GM21717 (cell line): ENCODE data around the gene TMEM170A.
"Not testable (repeated sequence)": the region's sequence is repeated elsewhere in the genome, so short reads cannot be mapped to it uniquely, and the experiment has no call there.

ENCODE experiments used
- ATAC-seq: cut with Tn5 transposase; IDR thresholded peaks from one replicate; pipeline ENCODE4 v1.9.1; 2021; ENCODE audit warnings: mild to moderate bottlenecking, moderate library complexity; ENCODE audit not compliant: unreplicated experiment

The TMEM170A gene

DNA sequence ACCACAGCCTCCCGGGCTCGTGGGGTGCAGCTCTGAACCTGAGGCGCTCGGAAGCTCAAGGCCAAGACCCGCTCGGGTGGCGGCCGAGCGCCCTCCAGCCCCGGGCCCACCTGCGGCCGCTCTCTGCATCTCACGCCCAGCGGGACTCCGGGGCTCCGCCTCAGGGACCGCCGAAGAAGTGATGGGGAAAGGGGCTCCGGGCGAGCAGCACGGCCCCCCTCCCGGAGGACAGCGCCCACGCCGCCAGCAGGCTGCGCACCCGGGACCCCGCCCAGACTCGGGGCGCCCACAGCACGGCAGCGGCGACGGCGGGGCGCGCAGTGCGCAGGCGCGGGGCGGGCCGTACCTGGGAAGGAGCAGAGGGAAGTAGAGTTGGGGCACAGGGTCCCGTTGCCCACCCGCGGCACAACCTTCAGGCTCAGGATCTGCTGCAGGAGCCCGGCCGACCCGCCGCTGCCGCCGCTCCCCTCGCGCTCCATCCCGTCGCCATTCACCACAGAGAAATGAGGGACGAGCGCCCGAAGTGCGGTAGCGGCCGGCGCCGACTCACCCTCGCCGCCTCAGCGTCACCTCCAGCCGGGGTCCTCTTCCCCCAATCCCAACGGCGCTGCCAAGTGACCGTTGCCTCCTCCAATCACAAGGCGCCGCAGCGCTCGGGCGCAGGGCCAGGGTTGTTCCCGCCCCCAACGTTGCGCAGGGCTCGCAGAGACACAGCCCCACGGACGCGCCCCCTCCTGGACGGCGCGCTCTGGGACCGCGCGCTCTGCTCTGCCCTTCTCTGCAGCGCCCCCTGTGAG lies at the start of gene TMEM170A:
Gene TMEM170A (minus strand): TSS at position 568 of the 797 bp plus-strand sequence. CDS start 89 bp downstream, at position 479.
- ATAC-seq: peak; percentile 89

DNA sequence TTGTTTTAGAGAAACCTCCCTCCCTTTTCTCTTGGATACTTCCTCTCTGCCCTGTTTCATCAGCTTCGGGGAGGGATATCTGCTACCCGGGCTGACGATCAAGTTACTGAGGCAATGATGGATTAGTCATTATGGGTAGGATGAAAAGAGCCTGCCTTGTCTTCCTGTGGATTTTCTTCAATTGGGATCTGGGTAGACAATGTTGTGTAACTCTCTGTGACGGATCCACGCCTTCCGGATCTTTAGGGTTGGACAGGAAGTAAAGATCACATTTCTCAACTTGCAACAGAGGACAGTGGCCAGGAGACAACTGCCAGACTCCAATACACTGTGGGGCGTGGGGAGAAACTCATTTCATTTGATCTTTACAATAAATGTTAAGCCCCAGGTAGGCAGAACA lies 42.1 kb upstream of the TMEM170A start:
- no peak for ATAC-seq

GRCh38 chr16:75506107-75506506 lies 41.6 kb upstream of the TMEM170A start:
- ATAC-seq: no peak

GRCh38 chr16:75503801-75504200 lies 39.3 kb upstream of the TMEM170A start:
- no peak for ATAC-seq

DNA sequence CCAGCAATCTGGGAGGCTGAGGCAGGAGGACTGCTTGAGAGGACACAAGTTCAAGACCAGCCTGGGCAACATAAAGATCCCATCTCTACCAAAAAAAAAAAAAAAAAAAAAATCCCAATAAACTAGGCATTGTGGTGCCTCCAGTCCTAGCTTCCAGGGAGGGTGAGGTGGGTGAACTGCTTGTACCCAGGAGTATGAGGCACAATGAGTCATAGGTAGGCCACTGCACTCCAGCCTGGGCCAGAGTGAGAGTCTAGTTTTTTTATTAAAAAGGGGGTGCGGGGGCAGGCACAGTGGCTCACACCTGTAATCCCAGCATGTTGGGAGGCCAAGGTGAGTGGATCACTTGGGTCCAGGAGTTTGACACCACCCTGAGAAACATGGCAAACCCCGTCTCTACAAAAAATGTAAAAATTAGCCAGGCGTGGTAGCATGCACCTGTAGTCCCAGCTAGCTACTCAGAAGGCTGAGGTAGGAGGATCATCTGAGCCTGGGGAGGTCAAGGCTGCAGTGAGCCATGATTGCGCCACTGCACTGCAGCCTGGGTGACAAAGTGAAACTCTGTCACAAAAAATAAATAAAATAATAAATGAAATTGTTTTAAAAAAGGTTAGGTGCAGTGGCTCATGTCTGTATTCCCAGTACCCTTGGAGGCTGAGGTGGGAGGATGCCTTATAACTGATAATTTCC lies 38.6 kb upstream of the TMEM170A start:
- no peak for ATAC-seq

GRCh38 chr16:75501820-75502219 lies 37.3 kb upstream of the TMEM170A start:
- ATAC-seq: not testable (repeated sequence)

- ATAC-seq: no peak
Measured at GRCh38 chr16:75501359-75501758, 36.9 kb upstream of the TMEM170A start.

DNA sequence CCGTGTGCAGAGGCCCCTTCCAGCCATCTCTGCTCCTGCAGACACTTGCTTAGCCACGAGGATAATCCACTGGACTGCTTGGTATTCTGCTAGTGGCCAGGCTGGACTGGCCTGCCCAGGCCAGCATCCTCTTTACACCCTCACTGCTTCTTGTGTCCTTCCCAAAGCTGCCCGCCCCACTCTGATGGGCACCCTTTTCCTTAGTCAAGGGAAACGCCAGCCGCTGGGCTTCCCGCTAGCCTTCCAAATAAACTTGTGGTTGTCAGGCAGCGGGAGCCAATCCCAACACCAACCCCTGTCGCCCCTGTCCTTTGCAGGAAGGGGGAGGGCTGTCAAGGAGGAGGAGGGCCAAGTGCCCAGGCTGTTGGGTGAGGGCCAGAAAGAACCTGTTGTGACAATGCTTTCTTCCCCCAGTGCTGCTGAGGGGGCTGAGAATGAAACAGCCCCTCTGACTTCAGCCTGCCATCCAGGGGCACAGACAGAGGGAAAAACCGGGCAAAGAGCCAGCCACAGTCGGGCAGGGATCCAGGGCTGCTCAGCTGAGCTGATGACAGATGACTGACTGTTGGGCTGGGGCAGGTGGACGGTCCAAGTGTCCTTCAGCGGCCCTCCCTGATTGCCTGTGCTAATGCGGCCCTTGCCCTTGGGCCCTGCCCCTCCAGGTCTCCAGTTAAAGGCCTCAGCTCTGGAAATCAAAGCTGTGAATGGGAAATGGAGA lies 34.3 kb upstream of the TMEM170A start:
- not testable (repeated sequence) for ATAC-seq

- no peak for ATAC-seq
Measured at GRCh38 chr16:75497558-75497957, 33.1 kb upstream of the TMEM170A start.

GRCh38 chr16:75495076-75495674 lies 30.7 kb upstream of the TMEM170A start, which contains the start of gene CHST6:
Gene CHST6, minus strand, starts transcription at chr16:75495441. Its CDS starts 15,613 bp downstream, at chr16:75479828.
- peak; percentile 45 for ATAC-seq

- no peak for ATAC-seq
Measured at GRCh38 chr16:75494661-75495075, 30.2 kb upstream of the TMEM170A start.

GRCh38 chr16:75494184-75494583 lies 29.7 kb upstream of the TMEM170A start:
- ATAC-seq: no peak

DNA sequence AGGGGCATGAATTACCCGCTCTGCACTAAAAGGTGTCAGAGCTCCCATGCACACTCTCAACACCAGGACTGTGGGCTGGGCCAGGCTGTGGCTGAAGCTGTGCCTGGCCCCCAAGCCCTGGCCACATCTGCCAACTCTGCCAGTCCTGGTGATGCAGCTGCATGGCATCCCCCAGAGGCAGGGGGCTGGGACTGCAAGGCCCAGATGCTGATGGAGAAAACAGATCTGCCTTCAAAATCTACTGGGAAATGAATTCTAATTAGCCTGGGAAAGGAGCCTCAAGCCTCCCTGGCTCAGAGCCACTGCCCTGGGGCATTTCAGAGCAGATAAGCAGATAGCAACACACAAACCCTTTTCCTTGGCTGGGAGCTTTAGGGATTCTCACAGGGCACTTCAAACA lies 27.4 kb upstream of the TMEM170A start:
- no peak for ATAC-seq

DNA sequence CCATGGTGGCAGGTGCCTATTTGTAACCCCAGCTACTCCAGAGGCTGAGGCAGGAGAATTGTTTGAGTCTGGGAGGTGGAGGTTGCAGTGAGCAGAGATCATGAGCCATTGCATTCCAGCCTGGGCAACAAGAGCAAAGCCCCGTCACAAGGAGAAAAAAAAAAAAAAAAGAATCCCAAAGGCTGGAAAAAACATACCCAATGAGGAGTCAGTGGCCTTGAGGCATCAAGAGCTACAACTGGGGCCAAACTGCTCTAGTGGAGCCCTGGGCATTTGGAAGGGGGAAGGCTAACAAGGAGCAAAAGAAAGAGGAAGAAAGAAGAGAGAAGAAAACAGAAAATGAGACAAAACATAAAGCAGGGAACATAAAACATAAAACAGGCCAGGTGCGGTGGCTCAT lies 23.8 kb upstream of the TMEM170A start:
- no peak for ATAC-seq

GRCh38 chr16:75486676-75487313 lies 22.3 kb upstream of the TMEM170A start:
- ATAC-seq: peak; percentile 71

DNA sequence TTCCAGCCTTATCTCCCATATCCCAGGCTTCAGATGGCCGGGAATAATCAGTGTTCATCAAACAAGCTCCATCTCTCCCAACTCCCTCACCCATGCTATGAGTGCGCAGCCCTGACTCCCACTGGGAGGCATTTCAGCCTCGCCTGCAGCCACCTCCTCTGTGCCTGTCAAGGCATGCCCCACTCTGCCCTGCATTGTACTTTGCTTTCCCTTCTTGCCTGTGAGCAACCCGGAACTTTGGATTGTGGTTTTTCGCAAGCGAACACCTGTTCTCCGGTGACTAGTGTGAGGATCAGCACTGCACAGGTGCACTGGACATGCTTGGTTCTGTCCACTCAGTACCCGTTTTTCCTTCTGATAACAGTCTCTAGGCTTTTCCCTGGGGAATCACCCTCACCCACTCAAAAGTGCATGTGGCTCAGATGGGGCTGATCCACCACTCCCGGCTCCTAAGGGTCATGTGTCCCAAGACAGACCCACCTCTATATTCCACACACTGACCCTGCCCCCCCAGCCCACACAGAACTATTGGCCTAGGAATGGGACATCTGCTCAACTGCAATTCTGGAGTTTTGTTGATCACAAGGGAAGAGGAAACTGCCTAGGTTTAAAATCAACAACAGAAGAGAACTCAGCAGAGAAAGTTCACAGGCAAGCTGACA lies 21.7 kb upstream of the TMEM170A start:
- no peak for ATAC-seq

DNA sequence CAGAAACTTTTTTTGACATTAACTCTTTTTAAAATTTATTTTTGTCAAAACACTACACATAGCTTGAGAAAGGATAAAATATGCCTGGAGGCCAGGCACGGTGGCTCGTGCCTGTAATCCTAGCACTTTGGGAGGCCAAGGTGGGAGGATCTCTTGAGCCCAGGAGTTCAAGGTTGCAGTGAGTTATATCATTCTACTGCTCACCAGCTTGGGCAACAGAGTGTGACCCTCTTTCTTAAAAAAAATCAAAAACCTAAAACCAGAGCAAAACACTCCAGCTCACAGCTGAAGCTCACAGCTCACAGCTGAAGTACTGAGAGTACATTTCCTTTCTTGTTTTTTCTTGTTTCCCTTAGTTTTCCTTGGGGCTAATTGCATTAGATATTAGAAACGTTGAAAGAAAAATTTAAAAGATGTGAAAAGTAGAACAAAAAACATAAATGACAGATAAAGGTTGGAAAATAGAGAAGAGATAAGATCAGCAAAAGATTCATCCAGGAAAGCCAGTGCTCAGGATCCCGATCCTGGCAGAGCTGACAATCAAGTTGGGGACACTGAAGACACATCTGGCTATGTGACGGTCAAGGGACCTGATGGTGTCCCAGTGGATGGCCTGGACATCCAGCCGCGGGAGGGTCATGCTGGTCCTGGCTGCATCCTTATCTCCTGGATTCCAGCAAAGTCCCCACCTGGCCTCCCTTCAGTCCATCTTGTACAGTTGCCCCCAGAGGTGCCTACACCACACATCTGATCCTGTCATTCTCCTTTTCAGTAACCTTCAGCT lies 20.9 kb upstream of the TMEM170A start:
- no peak for ATAC-seq

GRCh38 chr16:75483222-75483621 lies 18.7 kb upstream of the TMEM170A start:
- ATAC-seq: no peak
